D721Med (cell line): ENCODE results near the gene TLE5.

Source experiments
- DNase-seq: peaks from one replicate; pipeline ENCODE4 v3.0.0; 2011; ENCODE audit warnings: low spot score; ENCODE audit not compliant: insufficient read length
- FAIRE-seq: peaks from 2 replicates; lab custom pipeline; 2011; peaks lifted over from hg19 to GRCh38; lab: Jason Lieb, UNC
- CTCF ChIP-seq: IDR thresholded peaks from 2 replicates; pipeline ENCODE4 v1.5.1; 2012; ENCODE audit warnings: mild to moderate bottlenecking, control low read depth; ENCODE audit not compliant: insufficient read depth; ENCODE audit errors: missing control alignments

TLE5 gene

GRCh38 chr19:3062165-3063105 lies at the start of gene TLE5:
TSS of gene TLE5 (minus strand) at chr19:3062495. CDS start at chr19:3062200, 295 bp downstream.
- DNase-seq (no peak), FAIRE-seq (no peak)
- no peak for TF ChIP-seq CTCF

GRCh38 chr19:3111586-3112247 lies 49.4 kb upstream of the TLE5 start:
- TF ChIP-seq CTCF = no peak
- no peak for FAIRE-seq

GRCh38 chr19:3110126-3110825 lies 48.0 kb upstream of the TLE5 start:
- no peak for DNase-seq
- TF ChIP-seq CTCF = no peak
- no peak for FAIRE-seq

More at GRCh38 chr19:3111586-3112247, 49.4 kb upstream of the TLE5 start:
- DNase-seq = no peak

GRCh38 chr19:3109491-3109890 lies 47.2 kb upstream of the TLE5 start:
- FAIRE-seq = no peak
- TF ChIP-seq CTCF = no peak

GRCh38 chr19:3108775-3109174 lies 46.5 kb upstream of the TLE5 start:
- FAIRE-seq (no peak), DNase-seq (peak; percentile 66)
- peak; percentile 77 for TF ChIP-seq CTCF

More at GRCh38 chr19:3109491-3109890, 47.2 kb upstream of the TLE5 start:
- DNase-seq = no peak

- FAIRE-seq (no peak), DNase-seq (no peak)
- TF ChIP-seq CTCF = no peak
Observed at GRCh38 chr19:3107658-3108057, 45.4 kb upstream of the TLE5 start.
